CD4-positive, alpha-beta T cell (primary cell): ENCODE data around the gene MCFD2. TPM values are rescaled to one million over a fixed set of nuclear protein-coding genes. Genes with fewer than 3 reads are reported as not detected.

ENCODE experiments used
- ATAC-seq: fragments of 200-7000 bp; cut with Tn5 transposase; one replicate; pipeline ENCODE4 v1.10.0; 2022; ENCODE audit warnings: mild to moderate bottlenecking; ENCODE audit not compliant: poor library complexity
- CTCF ChIA-PET: fragments of 350-600 bp; sonication (Branson Sonifier 250); formaldehyde crosslinking; loops from one replicate; lab custom pipeline; 2021; ENCODE audit warnings: antibody characterized with exemption, inconsistent platforms; lab: Charles Lee
- POLR2A ChIA-PET: fragments of 350-600 bp; sonication (Branson Sonifier 250); formaldehyde crosslinking; loops from one replicate; lab custom pipeline; 2021; ENCODE audit warnings: antibody characterized with exemption, inconsistent platforms; lab: Charles Lee
- DNase-seq, 14 experiments: peaks; one replicate each; pipeline ENCODE4 v3.0.0-alpha.2; 2013 to 2020; ENCODE audit warnings: mixed read lengths in 2 of 14
- H3K27ac ChIP-seq, 2 donors: one replicate each; pipeline versions ENCODE4 v1.5.1 to v1.7.0; 2013; ENCODE audit warnings: low read length in 2 of 2, low read depth in 1 of 2, mild to moderate bottlenecking in 1 of 2
- H3K27me3 ChIP-seq, 2 experiments: 1 replicate in 1 of 2; 2 replicates in 1 of 2; pipeline versions ENCODE4 v1.6.1 to v1.7.0; 2013; ENCODE audit warnings: low read length in 2 of 2, control low read depth in 1 of 2, mild to moderate bottlenecking in 1 of 2, moderate library complexity in 1 of 2; ENCODE audit not compliant: insufficient read depth in 2 of 2, control insufficient read depth in 1 of 2
- H3K36me3 ChIP-seq: one replicate; pipeline ENCODE4 v1.6.1; 2013; ENCODE audit warnings: low read length, control low read depth; ENCODE audit not compliant: insufficient read depth
- H3K4me1 ChIP-seq: one replicate; pipeline ENCODE4 v1.6.1; 2013; ENCODE audit warnings: low read length, control low read depth; ENCODE audit not compliant: insufficient read depth
- H3K4me3 ChIP-seq: one replicate; pipeline ENCODE4 v1.5.1; 2013; ENCODE audit warnings: mild to moderate bottlenecking, low read length, moderate library complexity
- H3K9me3 ChIP-seq, 2 experiments: 1 replicate in 1 of 2; 2 replicates in 1 of 2; pipeline versions ENCODE4 v1.6.1 to v1.7.0; 2013; ENCODE audit warnings: low read length in 2 of 2, mild to moderate bottlenecking in 2 of 2, control low read depth in 1 of 2, moderate library complexity in 1 of 2; ENCODE audit not compliant: control insufficient read depth in 1 of 2, insufficient read depth in 1 of 2
- H3K27ac Mint-ChIP-seq: one replicate; pipeline ENCODE4 v1.8.0; 2020; ENCODE audit warnings: mixed read lengths
- H3K27me3 Mint-ChIP-seq: one replicate; pipeline ENCODE4 v1.8.0; 2021; ENCODE audit warnings: mixed read lengths
- H3K36me3 Mint-ChIP-seq: one replicate; pipeline ENCODE4 v1.8.0; 2021; ENCODE audit warnings: low read depth, mixed read lengths
- H3K4me1 Mint-ChIP-seq: one replicate; pipeline ENCODE4 v1.8.0; 2021; ENCODE audit warnings: low read depth, mixed read lengths
- H3K4me3 Mint-ChIP-seq: one replicate; pipeline ENCODE4 v1.8.0; 2020; ENCODE audit warnings: mild to moderate bottlenecking, mixed read lengths
- H3K9me3 Mint-ChIP-seq: one replicate; pipeline ENCODE4 v1.8.0; 2020; ENCODE audit warnings: mixed read lengths
- intact Hi-C, 2 experiments: fragments of 100-400 bp; cut with DNase I in 1 of 2; cut with micrococcal nuclease in 1 of 2; formaldehyde crosslinking; loops; one replicate each; pipeline versions ENCODE4 v1.15.1 to v1.9.0; 2023 to 2025; cut with DNase I, micrococcal nuclease
- total RNA-seq, 174 experiments: library from RNA in 2 of 174; stranded (reverse) in 2 of 174; gene quantifications; one replicate each; pipeline ENCODE4 v1.2.3 and lab custom pipeline; 2021 to 2026
- TF ChIP-seq, protein P1 (sequence below): fragments of 200-600 bp; IDR thresholded peaks from one replicate; pipeline ENCODE4 v1.8.0; 2022; ENCODE audit warnings: antibody characterized with exemption, mild to moderate bottlenecking

The MCFD2 gene
- total RNA-seq, 2 experiments from 2014 or later, result 29.1 to 29.7 TPM

GRCh38 chr2:46852124-46852523, 63.5 kb downstream of the MCFD2 start:
- intact Hi-C loops, result no loop called here
- Mint-ChIP-seq H3K4me1 (no peaks in the 10 kb centered on the region), H3K4me3 (no peak overlapping the region), H3K27me3 (no peaks in the 10 kb centered on the region), H3K27ac (no peak overlapping the region), H3K36me3 (no peaks in the 10 kb centered on the region), H3K9me3 (no peaks in the 10 kb centered on the region)
- ChIA-PET CTCF (interaction anchor here (0.7 kb wide), 3 partner anchors 21 to 566 kb away, joined by 3 to 4 read pairs (median 3); no protein-coding TSS in a partner anchor), POLR2A (no interaction called here)
- Histone ChIP-seq H3K9me3 (no peaks in the 10 kb centered on the region), H3K4me1 (no peaks in the 10 kb centered on the region), H3K27ac (no peak overlapping the region), H3K36me3 (no peaks in the 10 kb centered on the region), H3K27me3 (peaks cover 0 to 3% of the 10 kb centered on the region in 2 experiments), H3K4me3 (no peak overlapping the region)
- no peak for ATAC-seq
- no peak for DNase-seq
- TF ChIP-seq, protein P1, sequence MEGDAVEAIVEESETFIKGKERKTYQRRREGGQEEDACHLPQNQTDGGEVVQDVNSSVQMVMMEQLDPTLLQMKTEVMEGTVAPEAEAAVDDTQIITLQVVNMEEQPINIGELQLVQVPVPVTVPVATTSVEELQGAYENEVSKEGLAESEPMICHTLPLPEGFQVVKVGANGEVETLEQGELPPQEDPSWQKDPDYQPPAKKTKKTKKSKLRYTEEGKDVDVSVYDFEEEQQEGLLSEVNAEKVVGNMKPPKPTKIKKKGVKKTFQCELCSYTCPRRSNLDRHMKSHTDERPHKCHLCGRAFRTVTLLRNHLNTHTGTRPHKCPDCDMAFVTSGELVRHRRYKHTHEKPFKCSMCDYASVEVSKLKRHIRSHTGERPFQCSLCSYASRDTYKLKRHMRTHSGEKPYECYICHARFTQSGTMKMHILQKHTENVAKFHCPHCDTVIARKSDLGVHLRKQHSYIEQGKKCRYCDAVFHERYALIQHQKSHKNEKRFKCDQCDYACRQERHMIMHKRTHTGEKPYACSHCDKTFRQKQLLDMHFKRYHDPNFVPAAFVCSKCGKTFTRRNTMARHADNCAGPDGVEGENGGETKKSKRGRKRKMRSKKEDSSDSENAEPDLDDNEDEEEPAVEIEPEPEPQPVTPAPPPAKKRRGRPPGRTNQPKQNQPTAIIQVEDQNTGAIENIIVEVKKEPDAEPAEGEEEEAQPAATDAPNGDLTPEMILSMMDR, result no peak

Other genes starting within 250 kb of the MCFD2 start
- gene SOCS5, start 216.5 kb downstream of the MCFD2 start, total RNA-seq, result 1 to 10 TPM; 7.9 to 8.5 TPM
- gene TTC7A, start 25.4 kb upstream of the MCFD2 start, total RNA-seq, result 10 to 100 TPM; 40.3 to 40.6 TPM
- not detected for gene STPG4, start 239.5 kb upstream of the MCFD2 start, total RNA-seq